Stimulated activated CD4-positive, alpha-beta T cell treated with anti-CD3 and anti-CD28 coated beads, Interleukin-15, amount 100 ng/mL, for 1 hour (primary cell): ENCODE measurements around the gene TACR1.

Source experiments
- DNase-seq, 2 donors: peaks; one replicate each; pipeline ENCODE4 v3.0.0-alpha.2; 2020; ENCODE audit warnings: low read depth in 1 of 2, low spot score in 1 of 2

The TACR1 gene

GRCh38 chr2:75055142-75055819 is 144.0 kb downstream of the TACR1 start:
- DNase-seq: no peak

- DNase-seq: no peak
Measured at GRCh38 chr2:75054296-75054695, 145.0 kb downstream of the TACR1 start.

- no peak for DNase-seq
Measured at GRCh38 chr2:75053484-75054112, 145.7 kb downstream of the TACR1 start.

- no peak for DNase-seq
Measured at GRCh38 chr2:75047992-75048625, 151.2 kb downstream of the TACR1 start.

GRCh38 chr2:75047189-75047991 is 151.9 kb downstream of the TACR1 start:
- DNase-seq: no peak

GRCh38 chr2:75045526-75046050 is 153.7 kb downstream of the TACR1 start:
- no peak for DNase-seq

- no peak for DNase-seq
Measured at GRCh38 chr2:75044291-75044690, 155.0 kb downstream of the TACR1 start.

GRCh38 chr2:75042823-75043222 is 156.5 kb downstream of the TACR1 start:
- DNase-seq: no peak

- DNase-seq: no peak
Measured at GRCh38 chr2:75041731-75042600, 157.4 kb downstream of the TACR1 start.

- no peak for DNase-seq
Measured at GRCh38 chr2:75041226-75041625, 158.1 kb downstream of the TACR1 start.

GRCh38 chr2:75035444-75036353 is 163.6 kb downstream of the TACR1 start:
- no peak for DNase-seq

- no peak for DNase-seq
Measured at GRCh38 chr2:75033516-75033915, 165.8 kb downstream of the TACR1 start.

GRCh38 chr2:75031906-75032803 is 167.2 kb downstream of the TACR1 start:
- no peak for DNase-seq

GRCh38 chr2:75031171-75031570 is 168.1 kb downstream of the TACR1 start:
- DNase-seq: no peak

GRCh38 chr2:75030218-75031009 is 168.9 kb downstream of the TACR1 start:
- no peak for DNase-seq

GRCh38 chr2:75027886-75028285 is 171.4 kb downstream of the TACR1 start:
- DNase-seq: no peak

GRCh38 chr2:75025633-75026380 is 173.5 kb downstream of the TACR1 start:
- DNase-seq: no peak
